Epithelial cell of prostate (primary cell): ENCODE measurements around the gene SHROOM1.
A peak's percentile ranks its signal among the peaks of the same experiment; 100 is the strongest.

Source experiments
- DNase-seq: peaks from one replicate; pipeline ENCODE4 v3.0.0-alpha.2; 2011; ENCODE audit warnings: low read depth, low spot score
- H3K27ac ChIP-seq: fragments of 450-650 bp; 2 replicates; pipeline ENCODE4 v1.5.1; 2017; ENCODE audit warnings: mild to moderate bottlenecking

Gene SHROOM1

DNA sequence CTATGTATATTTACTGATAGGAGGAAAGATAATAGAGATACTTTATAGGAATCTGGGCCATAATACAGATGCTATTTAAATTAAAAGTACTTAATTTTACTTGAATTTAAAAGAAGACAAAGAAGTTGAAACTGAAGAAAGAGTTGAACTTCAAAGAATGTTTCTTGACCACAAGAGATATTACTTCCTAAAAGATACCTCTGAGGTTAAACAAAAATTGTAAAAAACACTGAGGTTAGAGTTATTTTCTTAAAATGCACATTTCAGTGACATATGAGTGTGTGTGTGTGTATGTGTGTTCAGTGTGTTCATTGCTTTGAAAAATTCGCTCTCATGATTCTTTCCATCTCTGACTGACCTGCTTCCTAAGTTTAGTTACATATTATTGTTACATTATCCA lies 49.9 kb downstream of the SHROOM1 start:
- DNase-seq: no peak
- H3K27ac ChIP-seq: no peak overlapping the region

DNA sequence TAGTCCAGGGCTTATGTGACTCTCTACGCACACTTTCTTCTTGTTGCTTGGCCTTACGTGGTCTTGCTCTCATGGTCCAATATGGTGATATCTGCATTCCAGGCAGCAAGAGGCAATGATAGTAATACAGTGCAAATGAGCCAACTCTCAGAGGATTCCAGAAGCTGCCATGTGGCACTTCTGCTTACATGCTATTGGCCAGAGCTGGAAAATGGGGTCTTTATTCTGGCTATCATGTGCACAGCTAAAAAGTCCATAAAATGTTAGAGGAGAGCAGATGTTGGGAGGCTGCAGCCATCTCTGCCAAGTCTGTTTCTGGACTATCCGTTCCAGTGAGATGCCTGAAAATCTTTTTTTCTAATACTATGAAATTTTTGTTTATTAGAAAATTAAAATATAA lies 50.5 kb downstream of the SHROOM1 start:
- H3K27ac ChIP-seq: no peak overlapping the region
- no peak for DNase-seq

DNA sequence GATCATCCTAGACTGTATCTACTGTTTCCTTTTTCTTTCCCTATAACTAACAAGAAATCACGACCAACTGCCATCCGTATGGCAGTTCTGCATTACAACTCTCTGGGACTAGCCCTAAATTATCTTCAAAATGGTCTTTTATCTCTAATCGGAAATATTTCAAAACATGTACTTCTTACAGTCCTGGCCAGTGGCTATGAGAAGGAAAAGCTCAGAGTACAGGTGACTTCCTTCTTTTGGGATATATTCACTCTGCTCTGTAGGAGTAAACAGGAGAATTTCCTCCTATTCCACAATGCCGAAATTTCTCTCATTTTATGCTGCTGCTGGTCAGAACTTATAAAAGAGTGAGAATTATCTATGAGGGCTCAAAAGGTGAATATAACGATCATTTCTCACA lies 51.6 kb downstream of the SHROOM1 start:
- DNase-seq: no peak
- no peak overlapping the region for H3K27ac ChIP-seq

DNA sequence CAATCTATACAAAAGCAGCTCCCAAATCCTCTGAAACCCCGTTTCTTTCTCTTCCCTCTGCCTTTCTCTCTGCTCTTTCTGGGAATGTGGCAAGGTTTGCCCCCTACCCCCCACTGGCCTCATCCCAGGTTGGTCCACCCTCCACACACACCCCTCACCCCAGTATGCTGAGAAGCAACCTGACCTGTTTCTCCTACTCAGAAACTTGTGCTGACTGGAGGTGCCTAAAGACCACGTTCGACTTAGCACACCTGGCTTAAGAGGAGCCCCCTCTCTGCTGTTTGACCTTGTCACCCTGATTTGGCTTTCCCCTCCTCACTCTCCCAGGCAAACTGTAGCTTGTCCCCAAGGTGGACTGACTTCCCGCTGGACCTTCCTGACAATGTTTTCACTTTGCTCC lies 52.3 kb downstream of the SHROOM1 start:
- no peak overlapping the region for H3K27ac ChIP-seq
- no peak for DNase-seq

DNA sequence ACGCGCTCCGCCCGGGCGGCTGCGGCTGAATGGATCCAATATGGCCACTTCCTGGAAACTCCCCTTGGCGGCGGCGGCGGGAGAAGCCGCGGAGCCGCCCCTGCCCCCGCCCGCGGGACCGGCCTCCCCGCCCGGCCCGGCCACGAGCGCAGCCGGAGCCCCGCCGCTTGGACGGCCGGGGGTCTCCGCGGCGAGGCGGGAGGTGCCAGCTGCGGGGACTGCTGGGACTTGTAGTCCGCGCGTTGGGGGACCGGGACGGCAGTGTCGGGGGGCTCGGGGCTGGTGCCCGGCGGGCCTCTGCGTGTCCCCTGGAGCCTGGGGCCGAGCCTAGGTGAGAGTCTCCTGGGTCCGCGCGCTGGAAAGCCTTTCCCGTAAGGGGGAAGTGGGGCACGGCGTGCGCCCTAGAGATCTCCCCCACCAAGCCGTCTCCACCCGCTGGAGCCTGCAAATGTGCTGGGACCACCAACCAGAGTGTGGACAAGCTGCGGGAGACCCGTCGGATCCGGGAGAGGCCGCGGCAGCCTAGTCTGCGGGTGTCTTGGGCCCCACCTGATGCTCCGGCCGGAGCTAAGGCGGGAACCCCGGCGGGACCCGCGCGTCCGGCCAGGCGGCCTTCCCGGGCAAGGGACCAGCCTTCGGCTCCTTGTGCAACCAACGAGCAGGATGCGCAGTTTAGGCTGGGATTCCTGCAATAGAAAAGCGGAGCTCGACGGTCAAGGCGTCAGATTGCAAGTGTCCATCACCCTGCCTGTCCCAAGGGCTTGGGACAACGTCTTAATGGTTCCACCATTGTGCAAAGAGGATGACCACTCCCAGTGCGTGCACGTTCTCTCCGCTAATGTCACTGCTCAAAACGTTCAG lies 53.0 kb downstream of the SHROOM1 start, which contains the start of gene SEPTIN8:
TSS of gene SEPTIN8 (minus strand) at position 31 of the 861 bp plus-strand sequence. CDS start 102 bp downstream, outside the sequence.
- H3K27ac ChIP-seq: peak within 1 kb of the TSS; percentile 17
- no peak for DNase-seq

DNA sequence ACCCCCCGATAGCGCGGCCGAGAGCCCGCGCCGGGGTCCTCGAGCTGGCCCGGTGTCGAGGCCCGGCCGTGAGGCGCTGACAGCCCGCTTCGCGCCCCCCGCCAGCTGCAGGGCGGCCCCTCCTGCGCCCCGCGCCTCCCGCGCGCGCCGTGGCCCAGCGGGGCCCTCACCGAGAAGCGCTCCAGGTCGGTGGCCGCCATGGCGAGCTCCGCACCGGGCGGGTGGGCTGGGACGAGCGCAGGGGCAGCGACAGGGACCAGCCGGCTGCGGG lies 53.6 kb downstream of the SHROOM1 start:
- peak overlapping the region; percentile 17 for H3K27ac ChIP-seq
- no peak for DNase-seq

DNA sequence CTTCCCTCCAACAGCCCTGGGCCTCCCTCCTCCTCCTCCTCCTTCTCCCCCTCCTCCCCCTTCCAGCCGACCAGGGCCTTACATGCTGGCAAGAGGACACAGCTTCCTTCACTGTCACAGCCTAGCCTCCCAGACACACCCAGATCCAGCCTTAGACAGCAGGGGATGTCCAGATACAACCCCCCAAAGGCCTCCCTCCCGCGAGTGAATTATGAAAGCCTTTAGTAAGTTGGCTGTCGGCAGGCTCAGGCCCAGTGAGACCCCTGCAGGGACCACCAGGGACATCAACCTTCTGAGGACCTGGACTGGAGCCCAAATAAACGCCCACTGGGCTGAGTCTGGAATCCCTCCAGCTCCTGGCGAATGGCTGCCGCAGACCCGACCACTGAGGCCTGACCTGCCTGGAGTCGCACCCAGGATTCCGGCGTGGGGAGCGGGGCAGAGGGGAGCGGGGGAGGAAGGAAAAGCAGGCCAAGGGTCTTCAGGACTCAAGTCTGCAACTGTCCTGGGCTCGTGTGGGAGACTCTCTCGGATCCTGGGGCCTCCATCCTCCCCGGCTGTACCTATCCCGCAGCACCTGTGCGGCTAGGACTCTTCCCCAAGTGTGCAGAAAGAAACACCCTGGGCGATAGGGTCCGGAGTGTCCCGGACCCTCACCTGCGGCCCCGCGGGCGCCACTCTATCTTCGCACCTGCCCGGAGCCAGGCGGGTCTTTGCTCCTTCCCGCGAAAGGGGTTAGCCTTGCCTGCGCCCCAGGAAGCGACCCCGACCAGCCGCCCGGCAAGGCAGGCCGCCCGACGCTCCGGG lies 54.1 kb downstream of the SHROOM1 start:
- DNase-seq: no peak
- peak overlapping the region; percentile 17 for H3K27ac ChIP-seq

DNA sequence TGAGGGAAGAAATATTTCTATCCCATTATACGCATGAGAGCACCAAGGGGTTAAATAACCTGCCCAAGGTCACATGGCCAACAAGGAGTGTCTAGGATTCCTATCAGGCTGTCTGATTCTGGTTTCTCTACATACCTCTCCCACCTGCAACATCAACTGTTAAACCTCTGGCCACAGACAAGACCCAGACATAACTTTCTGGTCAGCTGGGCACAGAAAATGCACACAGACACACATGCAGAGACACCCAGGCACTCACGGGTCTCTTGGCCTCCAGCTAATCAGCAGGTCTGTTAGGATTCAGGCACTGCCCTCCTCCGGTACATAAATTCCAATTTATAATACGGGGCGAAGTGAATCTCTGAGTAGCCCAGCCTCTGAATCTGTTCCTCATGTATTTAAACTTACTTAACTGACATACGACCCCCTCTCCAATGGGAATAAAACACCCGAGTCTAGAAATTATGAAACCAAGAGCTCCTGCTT lies 54.9 kb downstream of the SHROOM1 start:
- DNase-seq: no peak
- H3K27ac ChIP-seq: peak overlapping the region; percentile 17

DNA sequence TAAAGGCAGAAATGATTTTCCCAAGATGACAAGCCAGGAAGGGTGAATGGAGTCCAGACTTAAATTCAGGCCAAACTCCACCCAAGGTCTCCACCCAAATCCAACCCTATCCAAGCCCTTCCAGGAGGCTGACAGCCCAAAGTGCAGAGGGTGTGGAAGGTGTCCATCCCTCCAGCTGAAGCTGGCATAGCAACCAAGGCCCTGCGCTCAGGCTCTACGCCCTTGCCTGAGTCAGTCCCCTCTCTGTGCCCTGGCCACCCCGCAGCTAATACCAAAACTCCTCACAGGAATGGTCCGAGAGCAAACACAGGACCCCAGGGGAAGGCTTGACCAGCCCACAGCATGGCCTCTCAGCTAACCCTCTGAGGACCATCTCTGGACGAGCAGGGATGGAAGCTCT lies 55.6 kb downstream of the SHROOM1 start:
- DNase-seq: no peak
- H3K27ac ChIP-seq: no peak overlapping the region

DNA sequence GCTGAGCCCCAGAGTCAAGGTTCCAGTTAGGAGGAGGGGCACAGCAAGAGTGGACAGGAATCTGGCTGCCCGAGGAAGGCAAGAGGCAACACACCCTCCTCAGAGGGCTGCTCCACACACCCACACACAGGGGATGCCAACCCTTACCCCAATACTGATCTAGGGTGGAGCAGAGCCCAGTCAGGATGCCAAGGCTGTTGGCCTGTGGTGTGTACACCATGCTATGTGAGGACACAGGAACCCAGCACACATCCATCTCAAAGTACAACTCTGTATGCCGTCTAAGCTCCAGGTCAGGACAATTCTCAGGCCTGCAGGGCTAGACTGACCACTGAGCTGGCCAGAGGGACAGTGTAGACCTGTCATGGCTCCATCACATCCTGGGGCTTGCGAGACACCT lies 56.0 kb downstream of the SHROOM1 start:
- no peak overlapping the region for H3K27ac ChIP-seq
- DNase-seq: no peak

DNA sequence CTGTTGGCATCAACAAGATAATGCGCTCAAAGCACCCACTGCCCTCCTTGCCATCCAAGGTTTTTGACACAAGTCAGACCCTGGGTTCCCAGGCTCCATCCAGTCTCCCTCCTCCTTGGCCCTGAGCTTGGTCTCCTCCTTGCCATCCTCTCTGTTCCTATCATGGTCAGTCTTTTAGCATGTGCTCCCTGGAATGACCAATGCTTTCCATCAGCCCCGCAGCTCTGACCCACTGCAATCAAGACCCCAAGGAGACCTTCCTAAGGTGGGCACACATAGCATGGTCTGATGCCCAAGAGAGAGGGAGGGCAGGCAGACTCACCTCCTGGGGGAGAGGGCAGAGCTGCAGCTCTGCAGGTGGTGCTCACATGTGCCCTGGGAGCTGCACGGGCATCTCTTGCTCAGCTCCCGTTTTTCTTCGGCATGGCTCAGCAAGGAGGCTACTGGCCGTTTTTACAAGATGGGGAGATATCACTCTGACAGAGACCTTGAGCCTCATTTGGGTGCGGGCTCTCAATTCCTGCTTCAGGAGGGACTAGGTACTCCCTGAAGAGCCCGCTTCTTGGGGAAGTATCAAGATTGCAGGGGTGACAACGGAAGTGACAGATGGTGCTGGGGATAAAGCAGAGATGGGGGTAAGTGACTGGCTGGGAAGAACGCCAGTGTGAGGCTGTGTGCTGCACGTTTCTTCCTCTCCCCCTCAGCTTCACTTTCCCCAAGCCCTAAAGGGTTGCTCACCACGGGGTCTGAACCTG lies 56.7 kb downstream of the SHROOM1 start:
- H3K27ac ChIP-seq: no peak overlapping the region
- DNase-seq: no peak

DNA sequence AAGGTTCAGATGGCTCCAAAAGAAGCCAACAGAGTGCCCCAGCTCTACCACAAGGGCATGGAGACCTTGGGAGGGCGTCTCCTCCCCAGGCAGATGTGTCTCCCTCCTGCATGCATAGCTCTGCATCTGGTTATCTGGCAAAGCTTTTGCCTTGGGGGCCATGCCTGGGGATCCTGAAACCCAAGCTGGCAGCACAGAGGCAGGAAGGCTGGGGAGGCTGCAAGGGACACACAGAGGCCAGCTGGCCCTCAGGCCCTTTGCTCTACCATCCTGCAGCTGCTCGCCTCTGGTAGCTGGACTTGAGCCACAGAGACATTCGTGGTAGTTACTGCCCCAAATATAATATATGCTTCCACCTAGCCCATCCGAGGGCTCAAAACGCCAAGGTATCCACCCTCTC lies 57.3 kb downstream of the SHROOM1 start:
- no peak overlapping the region for H3K27ac ChIP-seq
- no peak for DNase-seq

DNA sequence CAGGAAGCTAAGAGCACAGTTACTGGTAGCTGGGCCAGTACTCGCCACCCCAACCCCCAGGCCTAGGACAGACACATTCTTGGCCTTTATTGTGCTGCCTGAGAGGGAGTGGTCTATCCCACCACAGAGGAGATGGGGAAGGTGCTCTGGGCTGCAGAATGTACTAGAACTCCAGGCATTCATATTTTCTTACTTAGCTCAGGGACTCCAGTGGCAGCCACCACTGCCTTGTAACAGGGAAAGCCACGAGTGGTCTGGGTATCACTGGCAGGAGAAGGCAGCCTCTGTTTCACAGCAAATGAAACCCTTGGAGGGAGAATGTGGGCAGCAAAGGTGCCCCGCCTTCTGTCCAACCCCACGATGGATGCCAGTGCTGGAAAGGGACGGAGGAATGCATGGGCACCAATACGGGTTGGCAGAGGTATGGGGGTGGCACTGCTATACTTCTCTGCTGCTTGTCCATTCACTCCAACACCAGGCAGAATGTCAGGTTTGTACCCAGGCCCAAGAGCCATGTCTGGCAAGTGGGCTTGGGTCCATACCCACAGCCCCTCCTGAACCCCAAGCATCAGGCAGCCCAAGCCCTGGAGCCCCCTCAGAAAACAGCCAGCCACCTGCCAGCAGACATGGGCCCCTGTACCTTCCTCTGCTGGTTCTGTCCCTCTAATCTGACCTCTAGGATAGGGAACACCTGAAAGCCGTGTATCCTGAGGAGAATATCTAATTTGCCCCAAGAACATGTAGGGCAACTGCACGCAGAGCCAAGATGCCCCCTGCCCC lies 58.0 kb downstream of the SHROOM1 start:
- H3K27ac ChIP-seq: no peak overlapping the region

More for the DNA sequence above, 58.0 kb downstream of the SHROOM1 start:
- no peak for DNase-seq
